ENCODE results near the gene NPHP4. TPM values are rescaled to one million over a fixed set of nuclear protein-coding genes. Genes with fewer than 3 reads are reported as not detected.
"Not testable (repeated sequence)": the region's sequence is repeated elsewhere in the genome, so short reads cannot be mapped to it uniquely, and the experiment has no call there.

The NPHP4 gene
- total RNA-seq, 1 experiment from 2014 or later, result 10.7 TPM

DNA sequence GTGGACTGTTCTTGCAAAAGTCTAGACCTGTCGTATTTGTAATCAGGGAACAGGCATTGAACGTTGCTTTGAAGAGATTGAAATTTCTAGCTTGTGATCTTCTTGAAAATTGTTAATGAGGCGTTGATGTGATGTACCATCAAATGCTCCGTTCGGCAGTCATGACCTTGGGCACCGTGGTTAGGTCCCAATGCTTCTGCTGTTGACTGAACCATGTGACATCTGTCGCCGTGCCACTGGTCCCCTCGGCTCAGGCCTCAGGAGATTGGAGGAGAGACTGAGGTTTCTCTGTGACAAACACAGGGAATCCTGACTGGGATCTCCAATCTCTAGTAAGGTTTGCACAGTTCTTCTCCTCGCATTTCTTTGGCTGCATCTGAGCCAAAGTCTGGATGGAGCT, 35.4 kb upstream of the NPHP4 start:
- no peak for DNase-seq
- Histone ChIP-seq H3K4me3 (no peak overlapping the region), H3K9me3 (no peaks in the 10 kb centered on the region), H3K27me3 (no peaks in the 10 kb centered on the region), H3K36me3 (no peaks in the 10 kb centered on the region)

DNA sequence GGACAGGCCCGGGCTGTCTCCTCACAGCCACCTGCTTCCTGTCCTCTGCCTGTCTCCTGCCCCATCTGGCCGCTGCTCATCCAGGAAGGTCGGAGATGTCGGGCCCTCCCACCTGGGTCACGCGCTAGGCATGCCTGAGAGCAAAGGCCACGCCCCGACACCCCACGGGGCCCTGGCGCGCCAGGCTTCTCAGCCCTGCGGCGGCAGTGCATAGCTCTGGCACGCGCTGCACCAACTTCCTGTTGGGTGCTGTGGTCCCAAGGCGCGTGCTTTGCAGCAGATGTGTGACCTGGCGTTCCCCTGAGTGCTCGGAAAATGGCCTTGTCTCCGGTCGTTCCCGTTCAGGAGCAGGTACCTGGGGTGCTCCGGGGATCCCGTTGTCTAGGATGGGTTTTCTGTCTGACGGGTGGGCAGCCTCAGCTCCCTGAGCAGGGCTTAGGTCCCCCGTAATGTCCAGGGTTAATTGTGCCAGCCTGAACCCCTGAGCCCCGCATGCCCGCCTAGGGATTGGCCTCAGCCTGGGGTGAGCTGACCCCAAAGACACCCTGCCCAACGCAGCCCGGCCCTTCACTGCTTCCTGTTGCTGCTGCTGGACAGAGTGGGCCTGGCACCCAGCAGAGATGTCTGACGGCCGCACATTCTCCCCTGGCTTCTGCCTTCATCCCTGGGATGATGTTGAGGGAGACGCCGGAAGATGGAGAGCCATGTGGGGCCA, 34.0 kb upstream of the NPHP4 start:
- H3K4me3 ChIP-seq, result no peak overlapping the region
- DNase-seq, result peak; percentile 71
- H3K36me3 ChIP-seq, result no peaks in the 10 kb centered on the region
- H3K27me3 ChIP-seq, result no peaks in the 10 kb centered on the region
- no peaks in the 10 kb centered on the region for H3K9me3 ChIP-seq

DNA sequence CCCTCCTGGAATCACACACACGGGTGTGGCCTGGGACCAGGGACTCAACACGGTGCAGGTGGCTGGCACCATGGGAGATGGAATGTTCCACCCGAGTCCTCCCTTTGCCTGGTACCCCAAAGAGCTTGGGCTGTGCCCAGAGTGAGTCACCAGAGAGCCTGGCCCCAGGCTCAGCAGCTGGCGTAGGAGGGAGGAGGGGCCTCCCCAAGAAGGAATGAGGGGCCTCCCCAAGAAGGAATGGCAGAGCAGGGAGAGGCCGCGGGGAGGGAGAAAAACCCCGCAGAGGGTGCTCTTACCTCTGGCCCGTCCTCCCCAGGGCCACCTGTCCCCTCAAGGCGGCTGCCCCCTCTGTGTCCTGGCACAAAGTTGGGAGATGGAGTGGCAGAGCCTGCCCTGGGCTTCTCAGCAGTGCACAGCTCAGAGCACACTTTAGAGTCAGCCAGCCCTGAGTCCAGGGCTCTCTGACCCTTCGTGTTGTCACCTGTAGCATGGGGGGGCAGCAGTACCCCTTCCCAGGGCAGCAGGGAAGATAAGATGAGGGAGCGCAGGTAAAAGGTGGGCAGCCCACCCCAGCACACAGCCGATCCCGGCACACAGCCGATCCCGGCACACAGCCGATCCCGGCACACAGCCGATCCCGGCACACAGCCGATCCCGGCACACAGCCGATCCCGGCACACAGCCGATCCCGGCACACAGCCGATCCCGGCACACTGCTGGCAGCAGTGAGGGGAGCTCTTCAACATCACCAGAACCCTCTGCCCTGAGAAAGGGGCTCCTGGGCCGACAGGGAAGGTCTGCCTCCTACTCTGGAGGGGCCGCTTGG, 33.3 kb upstream of the NPHP4 start:
- DNase-seq, result peak; percentile 34
- H3K9me3 ChIP-seq, result no peaks in the 10 kb centered on the region
- no peak overlapping the region for H3K4me3 ChIP-seq
- H3K36me3 ChIP-seq, result no peaks in the 10 kb centered on the region
- no peaks in the 10 kb centered on the region for H3K27me3 ChIP-seq

DNA sequence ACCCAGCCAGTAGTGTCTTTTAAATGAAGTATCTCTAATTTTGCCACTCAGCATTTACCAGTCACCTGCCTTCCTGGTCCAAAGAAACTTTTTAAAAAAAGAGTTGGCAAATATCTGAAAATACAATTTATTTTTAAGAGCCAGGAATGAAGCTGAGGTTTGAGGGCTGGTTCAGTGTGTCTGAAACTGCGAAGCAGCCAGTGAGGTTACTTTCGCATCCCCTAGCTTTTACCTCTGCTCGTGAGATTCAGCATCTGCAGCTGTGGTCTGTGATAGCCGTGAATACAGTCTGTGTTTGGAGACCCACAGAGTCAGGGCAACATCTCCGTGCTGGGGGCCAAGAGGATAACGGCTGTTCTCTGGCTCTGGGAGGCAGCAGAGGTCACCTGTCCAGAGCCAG, 32.2 kb upstream of the NPHP4 start:
- H3K4me3 ChIP-seq, result no peak overlapping the region
- no peaks in the 10 kb centered on the region for H3K36me3 ChIP-seq
- H3K27me3 ChIP-seq, result no peaks in the 10 kb centered on the region
- H3K9me3 ChIP-seq, result no peaks in the 10 kb centered on the region
- DNase-seq, result no peak

DNA sequence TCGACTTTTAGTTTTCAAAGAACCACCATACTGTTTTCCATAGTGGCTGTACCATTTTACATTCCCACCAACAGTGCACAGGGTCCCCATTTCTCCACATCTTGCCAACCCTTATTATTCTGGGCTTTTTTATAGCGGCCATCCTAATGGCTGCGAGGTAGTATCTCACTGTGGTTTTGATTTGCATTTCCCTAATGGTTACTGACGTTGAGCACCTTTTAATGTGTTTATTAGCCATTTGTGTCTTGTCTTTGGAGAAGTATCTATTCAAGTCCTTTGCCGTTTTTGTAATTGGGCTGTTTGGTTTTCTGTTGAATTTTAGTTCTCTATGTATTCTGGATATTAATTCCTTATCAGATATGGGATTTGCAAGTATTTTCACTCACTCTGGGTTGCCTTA, 31.1 kb upstream of the NPHP4 start:
- H3K4me3 ChIP-seq, result no peak overlapping the region
- no peaks in the 10 kb centered on the region for H3K36me3 ChIP-seq
- DNase-seq, result no peak
- no peaks in the 10 kb centered on the region for H3K9me3 ChIP-seq
- H3K27me3 ChIP-seq, result no peaks in the 10 kb centered on the region

DNA sequence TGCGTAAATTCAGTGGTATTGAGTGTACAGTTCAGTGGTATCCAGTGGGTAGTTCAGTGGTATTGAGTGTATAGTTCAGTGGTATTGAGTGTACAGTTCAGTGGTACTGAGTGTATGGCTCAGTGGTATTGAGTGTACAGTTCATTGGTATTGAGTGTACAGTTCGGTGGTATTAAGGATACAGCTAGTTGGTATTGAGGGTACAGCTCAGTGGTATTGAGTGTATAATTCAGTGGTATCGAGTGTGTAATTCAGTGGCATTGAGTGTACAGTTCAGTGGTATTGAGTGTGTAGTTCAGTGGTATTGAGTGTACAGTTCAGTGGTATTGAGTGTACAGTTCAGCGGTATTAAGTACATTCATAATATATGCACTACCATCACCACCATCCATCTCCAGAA, 30.0 kb upstream of the NPHP4 start:
- H3K27me3 ChIP-seq, result no peaks in the 10 kb centered on the region
- H3K4me3 ChIP-seq, result no peak overlapping the region
- H3K9me3 ChIP-seq, result no peaks in the 10 kb centered on the region
- no peak for DNase-seq
- H3K36me3 ChIP-seq, result no peaks in the 10 kb centered on the region

DNA sequence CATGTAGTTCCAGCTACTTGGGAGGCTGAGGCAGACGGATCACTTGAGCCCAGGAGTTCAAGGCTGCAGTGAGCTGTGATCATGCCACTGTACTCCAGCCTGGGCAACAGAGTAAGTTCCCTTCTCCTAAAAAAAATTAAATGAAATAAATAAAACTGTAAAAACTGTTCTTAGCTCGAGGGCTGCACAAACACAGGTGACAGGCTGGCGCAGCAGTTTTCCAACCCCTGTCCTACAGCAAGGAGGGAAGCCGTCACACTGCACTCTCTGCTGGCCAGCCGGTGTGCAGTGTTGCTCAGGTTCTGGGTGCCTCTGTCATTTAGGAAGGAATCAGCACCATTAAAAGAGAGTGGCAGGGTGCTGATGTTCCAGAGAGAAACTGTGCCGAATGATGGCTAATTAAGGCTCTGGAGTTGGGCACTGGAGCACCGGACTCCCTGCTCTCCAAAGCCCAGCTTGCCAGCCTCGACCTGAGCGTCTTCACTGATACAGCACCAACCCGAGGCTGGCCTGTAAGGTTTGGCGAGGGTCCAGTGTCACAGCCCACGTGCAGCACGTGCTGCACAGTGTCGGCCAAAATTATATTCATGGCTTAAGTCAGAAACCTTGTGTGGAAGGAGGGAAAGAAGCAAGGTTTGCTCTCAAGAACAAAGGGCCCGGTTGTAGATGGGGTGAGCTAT, 27.1 kb upstream of the NPHP4 start:
- no peak for DNase-seq
- no peaks in the 10 kb centered on the region for H3K9me3 ChIP-seq
- no peaks in the 10 kb centered on the region for H3K27me3 ChIP-seq
- H3K36me3 ChIP-seq, result no peaks in the 10 kb centered on the region
- no peak overlapping the region for H3K4me3 ChIP-seq

DNA sequence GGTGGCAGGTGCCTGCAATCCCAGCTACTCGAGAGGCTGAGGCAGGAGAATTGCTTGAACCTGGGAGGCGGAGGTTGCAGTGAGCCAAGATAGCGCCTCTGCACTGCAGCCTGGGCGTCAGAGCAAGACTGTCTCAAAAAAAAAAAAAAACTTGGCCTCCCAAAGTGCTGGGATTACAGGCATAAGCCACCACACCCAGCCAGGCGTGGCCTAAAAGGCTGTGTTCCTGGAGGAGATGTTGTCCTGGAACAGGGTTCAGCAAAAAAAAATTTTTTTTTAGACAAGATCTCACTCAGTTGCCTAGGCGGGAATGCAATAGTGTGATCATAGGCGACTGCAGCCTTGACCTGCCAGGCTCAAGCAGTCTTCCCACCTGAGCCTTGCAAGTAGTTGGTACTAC, 25.4 kb upstream of the NPHP4 start:
- not testable (repeated sequence) for DNase-seq

DNA sequence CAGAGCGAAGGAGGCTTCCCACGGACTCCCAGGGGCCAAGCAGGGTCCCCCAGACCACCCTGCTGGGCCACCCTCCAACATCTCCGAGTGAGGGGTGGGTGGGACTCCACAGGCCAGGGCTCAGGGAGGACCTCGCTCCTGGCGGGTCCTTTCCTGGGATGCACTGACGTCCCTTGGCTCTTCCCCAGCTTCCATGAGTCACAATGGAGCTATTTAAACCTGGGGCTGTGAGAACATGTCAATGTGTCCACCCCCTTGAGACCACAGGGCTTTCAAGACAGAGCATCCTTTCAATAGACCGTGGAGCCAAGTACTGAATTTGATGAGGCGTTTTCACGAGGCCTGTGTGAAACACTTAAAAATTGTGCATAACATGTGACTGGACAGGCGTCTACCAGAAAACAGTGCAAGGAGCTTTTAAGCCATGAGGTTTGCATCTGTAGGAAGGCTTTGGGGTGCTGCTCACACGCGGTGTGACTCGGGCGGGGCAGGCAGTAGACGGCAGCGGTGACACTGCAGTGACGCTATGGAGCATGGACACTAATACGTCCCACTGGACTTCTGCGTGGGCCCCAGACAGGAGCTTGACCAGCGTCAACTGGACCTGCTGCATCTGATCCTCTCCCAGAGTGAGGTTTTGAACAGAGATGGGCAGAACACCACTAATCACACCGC, 24.1 kb upstream of the NPHP4 start:
- DNase-seq, result peak; percentile 23
- Histone ChIP-seq H3K36me3 (no peaks in the 10 kb centered on the region), H3K9me3 (no peaks in the 10 kb centered on the region), H3K4me3 (no peak overlapping the region), H3K27me3 (no peaks in the 10 kb centered on the region)

More for the DNA sequence above, 25.4 kb upstream of the NPHP4 start:
- H3K27me3 ChIP-seq, H3K36me3 ChIP-seq, H3K4me3 ChIP-seq, H3K9me3 ChIP-seq: not testable (repeated sequence)

DNA sequence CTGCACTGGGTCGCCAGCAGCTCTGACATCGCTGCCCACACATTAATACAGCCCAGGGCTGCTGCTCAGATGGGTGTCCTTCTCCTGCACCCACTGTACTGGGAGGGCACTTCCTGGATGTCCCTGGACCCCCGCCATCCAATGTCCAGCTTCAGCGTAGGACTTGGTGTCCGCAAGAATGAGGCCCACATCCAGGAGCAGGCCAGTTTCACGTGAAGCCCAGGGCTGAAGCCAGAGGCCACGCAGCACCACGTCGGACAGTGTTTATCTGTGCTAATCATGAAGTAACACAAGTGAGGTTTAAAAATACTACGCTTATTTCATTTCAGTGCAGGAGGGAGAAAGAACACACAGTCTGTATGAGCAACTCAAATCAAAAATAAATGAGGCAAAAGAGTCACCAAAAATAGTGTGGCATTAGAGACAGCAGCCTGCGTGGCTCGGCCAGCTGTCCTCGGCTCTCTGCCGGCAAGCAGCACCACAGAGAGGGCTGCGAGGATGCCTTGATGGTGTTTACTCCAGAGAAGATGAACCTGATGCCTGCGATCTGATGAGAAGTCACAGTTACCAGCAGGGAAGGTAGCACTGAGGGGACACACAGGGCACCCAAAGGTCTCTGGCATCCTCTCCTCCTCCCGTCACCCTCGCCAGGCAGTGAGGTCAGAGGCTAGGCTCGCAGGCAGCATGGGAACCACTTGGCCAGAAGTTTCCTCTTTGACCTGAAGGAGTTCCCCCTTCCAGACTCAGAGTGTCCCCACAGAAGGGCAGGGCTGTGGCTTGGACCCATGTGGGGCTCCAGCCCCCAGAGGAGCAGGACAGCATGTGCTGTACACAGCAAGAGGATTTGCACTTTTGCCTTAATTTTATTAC, 22.1 kb upstream of the NPHP4 start:
- no peak for DNase-seq
- Histone ChIP-seq H3K9me3 (no peaks in the 10 kb centered on the region), H3K4me3 (no peak overlapping the region), H3K36me3 (no peaks in the 10 kb centered on the region), H3K27me3 (no peaks in the 10 kb centered on the region)

DNA sequence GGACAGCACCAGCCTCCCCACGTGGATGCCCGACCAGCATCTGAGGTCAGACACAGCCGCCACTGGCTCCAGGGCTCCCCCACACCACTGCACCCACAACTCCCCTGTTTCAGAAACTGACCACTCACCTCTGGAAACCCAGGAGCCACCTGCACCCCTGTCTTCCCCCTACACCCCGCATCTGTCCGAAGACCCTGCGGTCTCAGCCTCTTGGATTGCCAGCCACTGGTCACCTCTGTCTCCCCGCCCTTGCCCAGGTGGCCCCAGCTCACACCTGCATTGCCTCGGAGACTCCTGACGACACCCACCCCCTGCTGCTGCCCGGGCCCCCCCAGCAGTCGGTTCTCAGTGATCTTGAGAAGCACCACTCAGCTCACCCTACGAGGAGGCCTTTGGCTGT, 21.3 kb upstream of the NPHP4 start:
- Histone ChIP-seq H3K4me3 (no peak overlapping the region), H3K36me3 (no peaks in the 10 kb centered on the region), H3K9me3 (no peaks in the 10 kb centered on the region), H3K27me3 (no peaks in the 10 kb centered on the region)
- DNase-seq, result no peak

DNA sequence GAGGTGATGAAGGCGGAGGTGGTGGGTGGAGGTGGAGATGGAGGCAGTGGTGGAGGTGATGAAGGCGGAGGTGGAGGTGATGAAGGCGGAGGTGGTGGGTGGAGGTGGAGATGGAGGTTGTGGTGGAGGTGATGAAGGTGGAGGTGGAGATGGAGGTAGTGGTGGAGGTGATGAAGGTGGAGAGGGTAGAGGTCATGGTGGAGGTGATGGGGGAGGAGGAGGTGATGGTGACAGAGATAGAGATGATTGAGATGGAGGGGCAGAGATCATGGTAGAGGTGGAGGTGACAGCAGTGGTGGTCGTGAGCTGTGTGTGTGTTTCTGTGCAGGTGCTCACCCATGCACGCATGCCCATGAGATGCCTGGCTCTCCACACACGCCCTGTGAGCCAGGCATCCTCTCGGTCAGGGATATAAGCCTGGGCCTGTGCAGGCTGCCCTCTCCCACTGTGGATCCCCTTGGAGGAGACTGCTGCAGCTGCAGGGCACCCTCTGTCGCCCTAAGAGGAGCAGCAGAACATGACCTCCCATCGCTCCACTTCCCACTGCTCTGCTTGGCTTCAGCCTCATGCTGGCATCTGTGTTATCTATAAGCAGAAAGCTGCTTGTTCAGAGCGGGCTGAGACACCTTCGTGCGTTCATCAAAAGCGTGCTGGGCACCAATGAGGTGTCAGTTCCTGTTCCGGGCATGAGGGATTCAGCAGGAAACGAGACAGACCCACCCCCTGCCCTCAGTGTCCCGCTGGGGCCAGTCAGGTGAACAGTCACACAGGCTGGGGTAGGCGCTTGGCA, 20.5 kb upstream of the NPHP4 start:
- no peak for DNase-seq
- Histone ChIP-seq H3K36me3 (no peaks in the 10 kb centered on the region), H3K9me3 (no peaks in the 10 kb centered on the region), H3K4me3 (no peak overlapping the region), H3K27me3 (no peaks in the 10 kb centered on the region)

DNA sequence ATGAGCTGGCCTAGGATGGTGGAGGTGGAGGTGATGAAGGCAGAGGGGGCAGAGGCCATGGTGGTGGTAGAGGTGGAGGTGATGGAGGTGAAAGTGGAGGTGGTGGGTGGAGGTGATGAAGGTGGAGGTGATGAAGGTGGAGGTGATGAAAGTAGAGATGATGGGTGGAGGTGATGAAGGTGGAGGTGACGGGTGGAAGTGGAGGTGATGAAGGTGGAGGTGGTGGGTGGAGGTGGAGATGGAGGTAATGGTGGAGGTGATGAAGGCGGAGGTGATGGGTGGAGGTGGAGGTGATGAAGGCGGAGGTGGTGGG, 19.7 kb upstream of the NPHP4 start:
- Histone ChIP-seq H3K9me3 (no peaks in the 10 kb centered on the region), H3K4me3 (no peak overlapping the region), H3K36me3 (no peaks in the 10 kb centered on the region), H3K27me3 (no peaks in the 10 kb centered on the region)
- no peak for DNase-seq

DNA sequence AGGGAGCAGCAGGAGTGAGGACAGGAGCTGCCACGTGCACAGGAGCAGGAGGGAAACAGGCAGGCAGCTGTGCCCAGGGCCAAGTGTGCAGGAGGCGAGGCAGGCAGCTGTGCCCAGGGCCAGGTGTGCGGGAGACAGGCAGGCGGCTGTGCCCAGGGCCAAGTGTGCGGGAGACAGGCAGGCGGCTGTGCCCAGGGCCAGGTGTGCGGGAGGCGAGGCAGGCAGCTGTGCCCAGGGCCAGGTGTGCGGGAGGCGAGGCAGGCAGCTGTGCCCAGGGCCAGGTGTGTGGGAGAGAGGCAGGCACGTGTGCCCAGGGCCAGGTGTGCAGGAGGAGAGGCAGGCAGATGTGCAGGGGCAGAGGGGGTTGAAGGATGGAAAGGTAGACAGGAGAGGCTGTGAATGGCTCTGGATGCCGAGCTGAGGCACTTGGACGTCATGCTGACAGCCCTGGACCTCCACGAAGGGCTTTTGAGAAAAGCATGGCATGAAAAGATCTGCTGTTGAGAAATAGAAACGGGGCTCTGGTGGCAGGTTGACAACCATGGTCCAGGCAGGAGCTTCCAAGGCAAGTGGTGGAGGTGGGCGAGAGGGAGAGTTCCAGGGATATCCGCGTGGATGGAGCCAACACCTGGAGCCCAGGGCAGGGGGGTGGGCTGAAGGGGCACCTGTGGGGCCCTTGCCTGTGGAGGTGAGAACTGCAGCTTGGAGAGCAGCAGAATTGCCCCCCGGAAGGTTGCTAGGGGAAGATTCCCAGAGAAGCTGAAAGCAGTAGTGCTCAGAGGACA, 19.1 kb upstream of the NPHP4 start:
- no peaks in the 10 kb centered on the region for H3K36me3 ChIP-seq
- no peaks in the 10 kb centered on the region for H3K27me3 ChIP-seq
- no peak for DNase-seq
- H3K4me3 ChIP-seq, result no peak overlapping the region
- no peaks in the 10 kb centered on the region for H3K9me3 ChIP-seq

DNA sequence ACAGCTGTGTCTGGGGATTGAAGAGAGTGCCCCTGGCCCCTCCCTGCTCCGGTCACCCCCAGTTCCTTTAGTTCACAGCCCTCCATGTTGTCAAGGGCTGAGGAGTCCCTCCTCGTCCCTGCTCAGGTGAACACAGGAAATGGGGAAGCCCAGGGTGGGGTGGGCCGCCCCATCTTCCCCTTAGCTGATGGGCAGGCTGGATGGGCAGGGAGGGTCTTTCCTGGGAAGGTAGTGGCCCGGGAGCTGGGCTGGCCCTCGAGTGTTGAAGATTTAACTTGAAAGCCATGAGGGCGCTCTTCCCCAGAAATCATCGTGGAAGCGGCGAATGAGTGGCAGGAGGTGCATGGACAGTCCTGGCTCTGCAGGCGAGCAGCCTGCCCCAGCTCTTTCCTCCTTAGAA, 18.3 kb upstream of the NPHP4 start:
- Histone ChIP-seq H3K36me3 (no peaks in the 10 kb centered on the region), H3K9me3 (no peaks in the 10 kb centered on the region), H3K4me3 (no peak overlapping the region), H3K27me3 (no peaks in the 10 kb centered on the region)
- no peak for DNase-seq

Measured in MG63 (cell line).